ENCODE results near the gene PDCD11. TPM values are rescaled to one million over a fixed set of nuclear protein-coding genes. Genes with fewer than 3 reads are reported as not detected.

PDCD11 gene, protein sequence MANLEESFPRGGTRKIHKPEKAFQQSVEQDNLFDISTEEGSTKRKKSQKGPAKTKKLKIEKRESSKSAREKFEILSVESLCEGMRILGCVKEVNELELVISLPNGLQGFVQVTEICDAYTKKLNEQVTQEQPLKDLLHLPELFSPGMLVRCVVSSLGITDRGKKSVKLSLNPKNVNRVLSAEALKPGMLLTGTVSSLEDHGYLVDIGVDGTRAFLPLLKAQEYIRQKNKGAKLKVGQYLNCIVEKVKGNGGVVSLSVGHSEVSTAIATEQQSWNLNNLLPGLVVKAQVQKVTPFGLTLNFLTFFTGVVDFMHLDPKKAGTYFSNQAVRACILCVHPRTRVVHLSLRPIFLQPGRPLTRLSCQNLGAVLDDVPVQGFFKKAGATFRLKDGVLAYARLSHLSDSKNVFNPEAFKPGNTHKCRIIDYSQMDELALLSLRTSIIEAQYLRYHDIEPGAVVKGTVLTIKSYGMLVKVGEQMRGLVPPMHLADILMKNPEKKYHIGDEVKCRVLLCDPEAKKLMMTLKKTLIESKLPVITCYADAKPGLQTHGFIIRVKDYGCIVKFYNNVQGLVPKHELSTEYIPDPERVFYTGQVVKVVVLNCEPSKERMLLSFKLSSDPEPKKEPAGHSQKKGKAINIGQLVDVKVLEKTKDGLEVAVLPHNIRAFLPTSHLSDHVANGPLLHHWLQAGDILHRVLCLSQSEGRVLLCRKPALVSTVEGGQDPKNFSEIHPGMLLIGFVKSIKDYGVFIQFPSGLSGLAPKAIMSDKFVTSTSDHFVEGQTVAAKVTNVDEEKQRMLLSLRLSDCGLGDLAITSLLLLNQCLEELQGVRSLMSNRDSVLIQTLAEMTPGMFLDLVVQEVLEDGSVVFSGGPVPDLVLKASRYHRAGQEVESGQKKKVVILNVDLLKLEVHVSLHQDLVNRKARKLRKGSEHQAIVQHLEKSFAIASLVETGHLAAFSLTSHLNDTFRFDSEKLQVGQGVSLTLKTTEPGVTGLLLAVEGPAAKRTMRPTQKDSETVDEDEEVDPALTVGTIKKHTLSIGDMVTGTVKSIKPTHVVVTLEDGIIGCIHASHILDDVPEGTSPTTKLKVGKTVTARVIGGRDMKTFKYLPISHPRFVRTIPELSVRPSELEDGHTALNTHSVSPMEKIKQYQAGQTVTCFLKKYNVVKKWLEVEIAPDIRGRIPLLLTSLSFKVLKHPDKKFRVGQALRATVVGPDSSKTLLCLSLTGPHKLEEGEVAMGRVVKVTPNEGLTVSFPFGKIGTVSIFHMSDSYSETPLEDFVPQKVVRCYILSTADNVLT (N-terminal part only)
- total RNA-seq = 10 to 100 TPM; 62.3 to 65.8 TPM
- 33.6 TPM for polyA plus RNA-seq (2013, experiment 1 of 2)
- polyA plus RNA-seq (2013, experiment 2 of 2) = 29.4 TPM
- long read RNA-seq, experiment 1, partial matches to known transcripts = 13 of 20 reads
- long read RNA-seq, experiment 1, other reads (novel, unspliced or antisense) = 7 of 20 reads
- long read RNA-seq, experiment 2, full-length matches to known transcripts = 31 of 72 reads
- long read RNA-seq, experiment 2, partial matches to known transcripts = 25 of 72 reads
- long read RNA-seq, experiment 2, other reads (novel, unspliced or antisense) = 16 of 72 reads
- long read RNA-seq, experiment 3, full-length matches to known transcripts = 23 of 211 reads
- long read RNA-seq, experiment 3, partial matches to known transcripts = 158 of 211 reads
- long read RNA-seq, experiment 3, other reads (novel, unspliced or antisense) = 30 of 211 reads
- long read RNA-seq, experiment 4, partial matches to known transcripts = 3 of 4 reads
- long read RNA-seq, experiment 4, other reads (novel, unspliced or antisense) = 1 of 4 reads

DNA sequence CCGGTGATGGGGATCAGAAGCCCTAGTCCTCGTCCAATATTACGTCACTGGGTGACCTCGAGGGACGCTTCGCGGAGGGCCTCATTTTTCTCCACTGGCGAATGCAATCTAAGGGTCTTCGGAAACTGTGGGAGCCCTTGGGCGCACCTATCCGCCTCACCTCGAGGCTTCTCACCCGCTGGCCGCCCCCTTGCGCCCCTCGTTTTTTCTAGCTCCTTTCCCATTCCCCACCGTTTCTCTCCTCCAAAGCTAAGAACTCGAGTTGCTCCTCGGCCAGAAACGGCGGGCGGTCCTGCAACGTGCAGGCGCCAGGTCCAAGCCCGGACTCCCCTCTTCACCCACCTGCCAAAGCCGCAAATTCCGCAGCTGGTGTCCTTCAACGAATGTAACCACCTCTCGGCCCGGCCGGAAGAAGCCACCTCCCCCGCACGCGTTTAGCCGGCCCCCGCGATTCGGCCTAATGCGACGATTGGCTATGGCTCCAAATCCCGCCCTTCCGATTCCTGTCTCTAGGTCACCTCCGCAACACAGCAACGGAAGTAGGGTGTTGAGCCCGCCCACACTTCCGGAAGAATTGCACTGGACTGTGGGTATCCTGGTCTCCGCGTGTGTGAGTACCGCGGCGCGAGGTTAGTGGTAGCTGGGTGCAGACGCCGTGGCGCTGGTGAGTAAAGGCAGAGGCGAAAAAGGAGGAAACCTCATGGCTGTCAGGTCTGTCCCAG, at the start of gene PDCD11, which contains the start of gene ATP5MK:
Gene PDCD11, plus strand, starts transcription at position 560 of the 722 bp plus-strand sequence. CDS start 1,801 bp downstream, outside the sequence.
Gene ATP5MK, minus strand, starts transcription at position 409 of the 722 bp plus-strand sequence. CDS start 4,018 bp downstream, outside the sequence.
- 0% methylated on average over 46 to 56 of the region's 56 CpGs for whole genome bisulfite sequencing, 2 experiments (ENCODE audit: insufficient coverage in 1 of 2, insufficient read length in 1 of 2)
- Histone ChIP-seq H3K36me3 (ENCODE audit: control insufficient read depth, insufficient read depth, low read length) (peaks cover 60% of the 10 kb centered on the region), H3K27me3 (ENCODE audit: control insufficient read depth, insufficient read depth, low read length, poor library complexity, severe bottlenecking) (no peaks in the 10 kb centered on the region), H3K4me3 (ENCODE audit: low read length) (peak within 1 kb of the TSS; percentile 92), H3K9ac (ENCODE audit: extremely low read depth, low read length, poor library complexity, severe bottlenecking) (peak within 1 kb of the TSS; percentile 91), H3K27ac (ENCODE audit: low read depth, low read length) (peak within 1 kb of the TSS; percentile 45), H3K9me3 (ENCODE audit: control insufficient read depth, low read length) (no peaks in the 10 kb centered on the region), H3K4me1 (ENCODE audit: control insufficient read depth, insufficient read depth, low read length) (peaks cover 3% of the 10 kb centered on the region)
- Mint-ChIP-seq H3K27ac (peak within 1 kb of the TSS; percentile 97), H3K36me3 (ENCODE audit: low read depth) (peaks cover 50% of the 10 kb centered on the region), H3K4me3 (peak within 1 kb of the TSS; percentile 99), H3K9me3 (no peaks in the 10 kb centered on the region), H3K27me3 (ENCODE audit: insufficient read depth) (no peaks in the 10 kb centered on the region), H3K4me1 (peaks cover 19% of the 10 kb centered on the region)
- peak; percentile 99 for DNase-seq
- TF ChIP-seq, protein P1, sequence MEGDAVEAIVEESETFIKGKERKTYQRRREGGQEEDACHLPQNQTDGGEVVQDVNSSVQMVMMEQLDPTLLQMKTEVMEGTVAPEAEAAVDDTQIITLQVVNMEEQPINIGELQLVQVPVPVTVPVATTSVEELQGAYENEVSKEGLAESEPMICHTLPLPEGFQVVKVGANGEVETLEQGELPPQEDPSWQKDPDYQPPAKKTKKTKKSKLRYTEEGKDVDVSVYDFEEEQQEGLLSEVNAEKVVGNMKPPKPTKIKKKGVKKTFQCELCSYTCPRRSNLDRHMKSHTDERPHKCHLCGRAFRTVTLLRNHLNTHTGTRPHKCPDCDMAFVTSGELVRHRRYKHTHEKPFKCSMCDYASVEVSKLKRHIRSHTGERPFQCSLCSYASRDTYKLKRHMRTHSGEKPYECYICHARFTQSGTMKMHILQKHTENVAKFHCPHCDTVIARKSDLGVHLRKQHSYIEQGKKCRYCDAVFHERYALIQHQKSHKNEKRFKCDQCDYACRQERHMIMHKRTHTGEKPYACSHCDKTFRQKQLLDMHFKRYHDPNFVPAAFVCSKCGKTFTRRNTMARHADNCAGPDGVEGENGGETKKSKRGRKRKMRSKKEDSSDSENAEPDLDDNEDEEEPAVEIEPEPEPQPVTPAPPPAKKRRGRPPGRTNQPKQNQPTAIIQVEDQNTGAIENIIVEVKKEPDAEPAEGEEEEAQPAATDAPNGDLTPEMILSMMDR (conservative IDR thresholded peaks at IDR 0.05) = peak; percentile 30

DNA sequence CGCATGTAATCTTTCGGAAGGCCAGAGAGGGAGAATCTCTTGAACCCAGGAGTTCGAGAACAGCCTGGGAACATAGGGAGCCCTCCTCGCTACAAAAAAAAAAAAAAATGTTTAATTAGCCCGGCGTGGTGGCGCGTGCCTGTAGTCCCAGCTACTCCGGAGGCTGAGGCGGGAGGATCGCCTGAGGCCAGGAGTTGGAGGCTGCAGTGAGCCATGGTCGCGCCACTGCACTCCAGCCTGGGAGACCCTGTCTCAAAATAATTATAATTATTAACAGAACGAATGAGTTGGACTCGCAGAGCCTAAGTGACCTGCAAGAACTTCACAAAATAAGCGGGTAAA, 46.3 kb upstream of the PDCD11 start:
- H3K4me3 ChIP-seq (ENCODE audit: low read length) = peak overlapping the region; percentile 88
- H3K4me3 Mint-ChIP-seq = peak overlapping the region; percentile 83
- TF ChIP-seq, protein P1 (conservative IDR thresholded peaks at IDR 0.05) = no peak
- H3K9ac ChIP-seq (ENCODE audit: extremely low read depth, low read length, poor library complexity, severe bottlenecking) = peak overlapping the region; percentile 85
- no peak for DNase-seq
- no peak overlapping the region for H3K27ac ChIP-seq (ENCODE audit: low read depth, low read length)
- H3K27ac Mint-ChIP-seq = peak overlapping the region; percentile 82
- H3K4me1 Mint-ChIP-seq = no peaks in the 10 kb centered on the region
- H3K36me3 ChIP-seq (ENCODE audit: control insufficient read depth, insufficient read depth, low read length) = peaks cover 31% of the 10 kb centered on the region
- no peaks in the 10 kb centered on the region for H3K27me3 Mint-ChIP-seq (ENCODE audit: insufficient read depth)
- H3K4me1 ChIP-seq (ENCODE audit: control insufficient read depth, insufficient read depth, low read length) = no peaks in the 10 kb centered on the region
- H3K36me3 Mint-ChIP-seq (ENCODE audit: low read depth) = peaks cover 29% of the 10 kb centered on the region
- H3K9me3 Mint-ChIP-seq = no peaks in the 10 kb centered on the region
- no peaks in the 10 kb centered on the region for H3K27me3 ChIP-seq (ENCODE audit: control insufficient read depth, insufficient read depth, low read length, poor library complexity, severe bottlenecking)
- H3K9me3 ChIP-seq (ENCODE audit: control insufficient read depth, low read length) = no peaks in the 10 kb centered on the region
- 56 to 58% methylated on average over 12 to 16 of the region's 16 CpGs for WGBS, 2 experiments (ENCODE audit: insufficient coverage in 1 of 2, insufficient read length in 1 of 2)

Measured in endodermal cell (in vitro differentiated cells).